ENCODE data around the gene DCUN1D4. TPM values are rescaled to one million over a fixed set of nuclear protein-coding genes. Genes with fewer than 3 reads are reported as not detected.
A peak's percentile ranks its signal among the peaks of the same experiment; 100 is the strongest.

DCUN1D4 gene
- total and polyA plus RNA-seq, 4 donors, result 15.2 to 33.9 (median 21.8) TPM

- H3K4me3 ChIP-seq (ENCODE audit: low read depth in 1 of 3, low read length in 3 of 3), result no peak overlapping the region
- H3K36me3 ChIP-seq (ENCODE audit: control insufficient read depth in 4 of 4, insufficient read depth in 3 of 4, low read depth in 1 of 4, low read length in 3 of 4), result no peaks in the 10 kb centered on the region
- H3K9me3 ChIP-seq (ENCODE audit: control insufficient read depth in 4 of 4, low read length in 3 of 4), result no peaks in the 10 kb centered on the region
- no peak overlapping the region for H3K9ac ChIP-seq (ENCODE audit: low read depth in 1 of 2, low read length in 2 of 2)
- no peaks in the 10 kb centered on the region for H3K27me3 ChIP-seq (ENCODE audit: control insufficient read depth in 4 of 4, insufficient read depth in 4 of 4, low read length in 3 of 4)
- H3K27ac ChIP-seq (ENCODE audit: low read depth in 1 of 2, low read length in 2 of 2), result no peak overlapping the region
- H3K4me1 ChIP-seq (ENCODE audit: control insufficient read depth in 4 of 4, insufficient read depth in 4 of 4, low read length in 3 of 4), result no peaks in the 10 kb centered on the region
- DNase-seq (ENCODE audit: low spot score), result no peak
- WGBS, result 76% methylated on average over 4 of the region's 4 CpGs
- TF ChIP-seq REST (IDR thresholded peaks at IDR 0.05), result no peak
- peak; percentile 34 for TF ChIP-seq SP1 (IDR thresholded peaks at IDR 0.05)
Measured at GRCh38 chr4:51963841-51964517, 121.0 kb downstream of the DCUN1D4 start.

GRCh38 chr4:51965862-51966261 lies 122.9 kb downstream of the DCUN1D4 start:
- Histone ChIP-seq H3K27me3 (ENCODE audit: control insufficient read depth in 4 of 4, insufficient read depth in 4 of 4, low read length in 3 of 4) (no peaks in the 10 kb centered on the region), H3K9ac (ENCODE audit: low read depth in 1 of 2, low read length in 2 of 2) (no peak overlapping the region), H3K9me3 (ENCODE audit: control insufficient read depth in 4 of 4, low read length in 3 of 4) (no peaks in the 10 kb centered on the region), H3K27ac (ENCODE audit: low read depth in 1 of 2, low read length in 2 of 2) (no peak overlapping the region), H3K4me1 (ENCODE audit: control insufficient read depth in 4 of 4, insufficient read depth in 4 of 4, low read length in 3 of 4) (no peaks in the 10 kb centered on the region), H3K4me3 (ENCODE audit: low read depth in 1 of 3, low read length in 3 of 3) (no peak overlapping the region), H3K36me3 (ENCODE audit: control insufficient read depth in 4 of 4, insufficient read depth in 3 of 4, low read depth in 1 of 4, low read length in 3 of 4) (no peaks in the 10 kb centered on the region)
- no peak for TF ChIP-seq YY1 (IDR thresholded peaks at IDR 0.05)
- TF ChIP-seq HNF4G (IDR thresholded peaks at IDR 0.05), result no peak
- no peak for TF ChIP-seq ZBTB33 (IDR thresholded peaks at IDR 0.05)
- TF ChIP-seq NR2F2 (IDR thresholded peaks at IDR 0.05), result no peak
- no peak for TF ChIP-seq REST (IDR thresholded peaks at IDR 0.05)
- TF ChIP-seq MAX (IDR thresholded peaks at IDR 0.05), result no peak
- TF ChIP-seq RAD21 (IDR thresholded peaks at IDR 0.05), result no peak
- no peak for TF ChIP-seq CTCF (IDR thresholded peaks at IDR 0.05; ENCODE audit: low read depth, low read length, missing input control)
- no peak for TF ChIP-seq FOXA2 (IDR thresholded peaks at IDR 0.05)
- no peak for TF ChIP-seq TAF1 (conservative IDR thresholded peaks at IDR 0.05)
- TF ChIP-seq RXRA (IDR thresholded peaks at IDR 0.05), result no peak
- TF ChIP-seq SP1 (IDR thresholded peaks at IDR 0.05), result no peak
- TF ChIP-seq FOXA1 (IDR thresholded peaks at IDR 0.05), result no peak
- DNase-seq (ENCODE audit: low spot score), result no peak
- WGBS, result 95% methylated on average over 1 of the region's 1 CpG

All from liver (tissue), 9 donors.